Trophoblast cell (in vitro differentiated cells and primary cell): ENCODE data around the gene PDE6A.
A peak's percentile ranks its signal among the peaks of the same experiment; 100 is the strongest.

ENCODE experiments used
- DNase-seq, 2 donors: peaks; one replicate each; pipeline ENCODE4 v3.0.0-alpha.2; 2016
- H2AFZ ChIP-seq: 2 replicates; pipeline ENCODE4 v1.6.1; 2013; ENCODE audit warnings: low read length, moderate library complexity, mild to moderate bottlenecking; ENCODE audit not compliant: insufficient read depth, poor library complexity
- H2AK5ac ChIP-seq: 2 replicates; pipeline ENCODE4 v1.6.1; 2013; ENCODE audit warnings: mild to moderate bottlenecking, low read length
- H2BK120ac ChIP-seq: 2 replicates; pipeline ENCODE4 v1.6.1; 2013; ENCODE audit warnings: low read length, mild to moderate bottlenecking, moderate library complexity; ENCODE audit not compliant: insufficient read depth, poor library complexity
- H2BK12ac ChIP-seq: 2 replicates; pipeline ENCODE4 v1.6.1; 2013; ENCODE audit warnings: mild to moderate bottlenecking, low read length, moderate library complexity
- H2BK5ac ChIP-seq: 2 replicates; pipeline ENCODE4 v1.6.1; 2013; ENCODE audit warnings: low read length, low read depth, moderate library complexity, mild to moderate bottlenecking; ENCODE audit not compliant: poor library complexity
- H3K14ac ChIP-seq: 2 replicates; pipeline ENCODE4 v1.6.1; 2013; ENCODE audit warnings: mild to moderate bottlenecking, low read length
- H3K18ac ChIP-seq: 2 replicates; pipeline ENCODE4 v1.6.1; 2013; ENCODE audit warnings: mild to moderate bottlenecking, low read length
- H3K23ac ChIP-seq: 2 replicates; pipeline ENCODE4 v1.6.1; 2013; ENCODE audit warnings: low read length
- H3K27ac ChIP-seq: 2 replicates; pipeline ENCODE4 v1.5.1; 2013; ENCODE audit warnings: low read depth, mild to moderate bottlenecking, inconsistent platforms, low read length, moderate library complexity
- H3K27me3 ChIP-seq: 2 replicates; pipeline ENCODE4 v1.6.1; 2013; ENCODE audit warnings: inconsistent platforms, mild to moderate bottlenecking, low read length, moderate library complexity; ENCODE audit not compliant: insufficient read depth
- H3K36me3 ChIP-seq, 2 experiments: 1 replicate in 1 of 2; 2 replicates in 1 of 2; pipeline ENCODE4 v1.6.1; 2013; ENCODE audit warnings: low read length in 2 of 2, mild to moderate bottlenecking in 2 of 2, moderate library complexity in 1 of 2; ENCODE audit not compliant: insufficient read depth in 2 of 2, control insufficient read depth in 1 of 2
- H3K4ac ChIP-seq: 2 replicates; pipeline ENCODE4 v1.6.1; 2013; ENCODE audit warnings: low read depth, mild to moderate bottlenecking, low read length, moderate library complexity
- H3K4me1 ChIP-seq, 2 experiments: 1 replicate in 1 of 2; 2 replicates in 1 of 2; pipeline ENCODE4 v1.6.1; 2013; ENCODE audit warnings: low read length in 2 of 2, mild to moderate bottlenecking in 2 of 2, moderate library complexity in 1 of 2; ENCODE audit not compliant: insufficient read depth in 2 of 2, control insufficient read depth in 1 of 2
- H3K4me2 ChIP-seq: 2 replicates; pipeline ENCODE4 v1.6.1; 2013; ENCODE audit warnings: inconsistent platforms, mild to moderate bottlenecking, low read length, moderate library complexity
- H3K4me3 ChIP-seq: 2 replicates; pipeline ENCODE4 v1.5.1; 2013; ENCODE audit warnings: mild to moderate bottlenecking, low read depth, low read length, inconsistent platforms
- H3K79me1 ChIP-seq: one replicate; pipeline ENCODE4 v1.6.1; 2013; ENCODE audit warnings: low read length
- H3K79me2 ChIP-seq: 2 replicates; pipeline ENCODE4 v1.6.1; 2013; ENCODE audit warnings: low read length, mild to moderate bottlenecking; ENCODE audit not compliant: control insufficient read depth, insufficient read depth, poor library complexity
- H3K9ac ChIP-seq: 2 replicates; pipeline ENCODE4 v1.6.1; 2013; ENCODE audit warnings: mild to moderate bottlenecking, low read length
- H3K9me3 ChIP-seq: 2 replicates; pipeline ENCODE4 v1.6.1; 2013; ENCODE audit warnings: low read depth, mild to moderate bottlenecking, control low read depth, inconsistent platforms, low read length; ENCODE audit not compliant: insufficient read depth
- H4K12ac ChIP-seq: 2 replicates; pipeline ENCODE4 v1.6.1; 2013; ENCODE audit warnings: low read depth, mild to moderate bottlenecking, low read length, moderate library complexity
- H4K8ac ChIP-seq: 2 replicates; pipeline ENCODE4 v1.6.1; 2013; ENCODE audit warnings: low read depth, mild to moderate bottlenecking, low read length, moderate library complexity
- H4K91ac ChIP-seq: one replicate; pipeline ENCODE4 v1.6.1; 2013; ENCODE audit warnings: low read depth, mild to moderate bottlenecking, low read length, moderate library complexity
- WGBS: extraction: QIAGEN DNeasy Blood & Tissue Kit; methylation state at CpG from one replicate; pipeline ENCODE4 v1.1.7; 2013; ENCODE audit warnings: missing lambda C conversion rate; ENCODE audit not compliant: insufficient read length, insufficient coverage; ENCODE audit errors: extremely low coverage; 5-methylcytosine and 5-hydroxymethylcytosine counted together

The PDE6A gene

DNA sequence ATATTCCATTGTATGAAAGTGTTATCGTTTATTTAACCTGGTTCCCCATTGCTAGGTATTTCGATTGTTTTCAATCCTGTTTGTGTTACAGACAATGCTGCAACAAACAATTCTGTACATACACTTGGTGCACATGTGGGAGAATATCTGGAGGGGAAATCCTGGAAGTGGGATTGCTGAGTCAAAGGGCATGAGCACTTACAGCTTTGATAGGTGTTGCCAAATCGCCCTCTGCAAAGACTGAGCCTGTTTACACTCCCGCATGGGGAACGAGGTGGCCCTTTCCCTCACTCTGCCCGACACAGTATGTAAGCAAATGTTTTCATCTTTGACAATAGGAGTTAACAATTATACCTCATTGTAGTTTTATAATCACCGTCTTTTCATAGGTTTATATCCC, 66.2 kb downstream of the PDE6A start:
- no peak overlapping the region for H3K14ac ChIP-seq
- H3K27me3 ChIP-seq = no peaks in the 10 kb centered on the region
- no peak overlapping the region for H3K9ac ChIP-seq
- no peak overlapping the region for H3K27ac ChIP-seq
- H3K4me1 ChIP-seq = no peaks in the 10 kb centered on the region
- H4K12ac ChIP-seq = no peak overlapping the region
- no peaks in the 10 kb centered on the region for H3K9me3 ChIP-seq
- no peak overlapping the region for H4K8ac ChIP-seq
- no peaks in the 10 kb centered on the region for H3K79me2 ChIP-seq
- no peaks in the 10 kb centered on the region for H3K36me3 ChIP-seq
- no peak overlapping the region for H3K4ac ChIP-seq
- no peak overlapping the region for H4K91ac ChIP-seq
- no peak overlapping the region for H2AFZ ChIP-seq
- WGBS = no CpG with 5 or more reads among the region's 7 CpGs
- H3K4me3 ChIP-seq = no peak overlapping the region
- H3K23ac ChIP-seq = no peak overlapping the region
- no peak overlapping the region for H2BK12ac ChIP-seq
- no peak overlapping the region for H3K18ac ChIP-seq
- H3K4me2 ChIP-seq = no peak overlapping the region
- peak; percentile 40 to 54 for DNase-seq
- H2BK120ac ChIP-seq = no peak overlapping the region
- no peaks in the 10 kb centered on the region for H3K79me1 ChIP-seq
- H2BK5ac ChIP-seq = no peak overlapping the region
- no peak overlapping the region for H2AK5ac ChIP-seq

DNA sequence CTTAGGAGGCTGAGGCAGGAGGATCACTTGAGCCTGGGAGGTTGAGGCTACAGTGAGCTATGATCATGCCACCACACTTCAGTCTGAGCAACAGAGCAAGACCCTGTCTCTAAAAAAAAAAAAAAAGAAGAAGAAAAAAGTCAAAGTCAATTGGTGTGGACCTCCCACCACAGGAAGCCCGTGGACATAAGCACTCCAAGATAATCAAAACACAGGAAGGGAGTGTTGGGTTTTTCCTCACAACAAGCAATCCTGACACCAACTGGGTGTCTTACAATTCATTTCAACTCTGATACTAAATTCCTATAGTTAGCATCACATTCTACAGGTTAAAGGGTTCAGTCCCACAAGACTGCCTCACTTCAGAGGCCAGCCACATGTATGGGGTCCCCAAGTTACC, 70.7 kb downstream of the PDE6A start:
- no peak overlapping the region for H2BK5ac ChIP-seq

DNA sequence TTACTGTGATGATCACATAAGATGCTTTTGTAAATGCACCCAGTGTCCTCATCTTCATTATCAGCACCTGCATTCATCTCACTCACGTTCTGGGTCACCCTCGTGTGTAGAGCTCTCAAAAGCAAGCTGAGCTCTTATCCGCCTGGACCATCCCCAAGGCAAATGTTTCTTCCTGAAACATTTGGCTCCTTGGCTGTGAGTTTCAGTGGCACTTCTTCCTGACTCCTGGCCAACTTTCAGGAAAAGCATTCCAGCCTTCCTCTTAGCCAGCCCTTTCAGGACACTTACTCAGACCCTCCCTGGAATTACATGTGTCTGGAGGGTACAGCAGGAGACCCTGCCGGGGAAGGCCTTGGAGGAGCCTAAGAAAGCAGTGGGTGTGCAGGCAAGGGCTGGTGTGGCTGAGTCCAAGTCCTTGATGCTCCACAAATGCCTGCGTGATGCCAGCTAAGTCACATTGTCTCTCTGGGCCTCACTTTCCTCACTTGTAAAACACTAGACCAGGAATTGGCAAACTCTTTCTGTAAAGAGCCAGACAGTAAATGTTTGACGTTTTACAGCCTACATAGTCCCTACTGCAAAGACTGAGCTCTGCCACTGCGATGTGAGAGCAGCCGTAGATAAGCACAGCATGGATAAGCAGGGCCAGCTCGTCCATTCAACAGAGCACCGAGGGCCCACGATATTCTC, 72.1 kb downstream of the PDE6A start:
- H2BK5ac ChIP-seq = no peak overlapping the region
- no peak overlapping the region for H3K18ac ChIP-seq
- no peak overlapping the region for H3K4me3 ChIP-seq
- H3K27me3 ChIP-seq = no peaks in the 10 kb centered on the region
- no peak overlapping the region for H4K91ac ChIP-seq
- no peak overlapping the region for H2BK120ac ChIP-seq
- no peak overlapping the region for H2AFZ ChIP-seq
- H4K12ac ChIP-seq = no peak overlapping the region
- H3K36me3 ChIP-seq = no peaks in the 10 kb centered on the region
- H3K14ac ChIP-seq = no peak overlapping the region
- H2BK12ac ChIP-seq = no peak overlapping the region
- no peak overlapping the region for H3K9ac ChIP-seq
- DNase-seq = no peak
- H3K4me2 ChIP-seq = no peak overlapping the region
- no peak overlapping the region for H2AK5ac ChIP-seq
- H3K9me3 ChIP-seq = no peaks in the 10 kb centered on the region
- H3K23ac ChIP-seq = no peak overlapping the region
- no peaks in the 10 kb centered on the region for H3K79me2 ChIP-seq
- H3K27ac ChIP-seq = no peak overlapping the region
- no peak overlapping the region for H3K4ac ChIP-seq
- H4K8ac ChIP-seq = no peak overlapping the region
- no peaks in the 10 kb centered on the region for H3K4me1 ChIP-seq
- WGBS = no CpG with 5 or more reads among the region's 11 CpGs
- H3K79me1 ChIP-seq = no peaks in the 10 kb centered on the region

More for the DNA sequence above, 70.7 kb downstream of the PDE6A start:
- whole genome bisulfite sequencing = no CpG with 5 or more reads among the region's 1 CpG
- Histone ChIP-seq H3K9me3 (no peaks in the 10 kb centered on the region), H3K79me2 (no peaks in the 10 kb centered on the region), H2BK120ac (no peak overlapping the region), H4K91ac (no peak overlapping the region), H3K4me3 (no peak overlapping the region), H3K14ac (no peak overlapping the region), H4K12ac (no peak overlapping the region), H3K18ac (no peak overlapping the region), H3K79me1 (no peaks in the 10 kb centered on the region), H2BK12ac (no peak overlapping the region), H3K4ac (no peak overlapping the region), H2AK5ac (no peak overlapping the region), H3K27me3 (no peaks in the 10 kb centered on the region), H2AFZ (no peak overlapping the region), H3K9ac (no peak overlapping the region), H3K4me2 (no peak overlapping the region), H3K36me3 (no peaks in the 10 kb centered on the region), H3K4me1 (no peaks in the 10 kb centered on the region), H3K27ac (no peak overlapping the region), H4K8ac (no peak overlapping the region), H3K23ac (no peak overlapping the region)
- DNase-seq = no peak

DNA sequence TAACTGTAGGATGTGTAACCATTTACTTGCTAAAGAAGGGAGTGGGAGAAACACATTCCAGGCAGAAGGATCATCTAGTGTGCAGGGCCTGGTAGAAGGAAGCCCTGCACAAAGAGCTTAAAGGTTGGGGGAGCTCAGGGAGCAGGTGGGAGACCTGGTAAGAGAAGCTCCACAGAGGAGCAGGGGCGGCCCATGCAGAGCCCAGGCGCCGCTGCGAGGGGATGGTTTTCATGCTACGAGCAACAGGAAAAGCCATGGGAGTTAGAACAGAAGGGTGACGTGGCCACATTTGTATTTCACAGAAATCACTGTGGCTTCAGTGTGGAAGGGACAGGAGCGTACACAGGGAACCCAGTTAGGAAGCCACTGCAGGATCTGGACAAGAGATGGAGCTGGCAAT, 73.1 kb downstream of the PDE6A start:
- Histone ChIP-seq H2BK5ac (no peak overlapping the region), H3K79me2 (no peaks in the 10 kb centered on the region), H3K18ac (no peak overlapping the region), H2BK120ac (no peak overlapping the region), H4K12ac (no peak overlapping the region), H3K4ac (no peak overlapping the region), H3K4me3 (no peak overlapping the region), H3K23ac (no peak overlapping the region), H2BK12ac (no peak overlapping the region), H3K14ac (no peak overlapping the region), H4K8ac (no peak overlapping the region), H3K79me1 (no peaks in the 10 kb centered on the region), H3K36me3 (no peaks in the 10 kb centered on the region), H3K27ac (no peak overlapping the region), H2AK5ac (no peak overlapping the region), H3K9me3 (no peaks in the 10 kb centered on the region), H2AFZ (no peak overlapping the region), H3K4me2 (no peak overlapping the region), H4K91ac (no peak overlapping the region), H3K9ac (no peak overlapping the region), H3K27me3 (no peaks in the 10 kb centered on the region), H3K4me1 (no peaks in the 10 kb centered on the region)
- no CpG with 5 or more reads among the region's 7 CpGs for WGBS
- DNase-seq = no peak
